HT-29 (cell line): ENCODE results near the gene CROCC. TPM values are rescaled to one million over a fixed set of nuclear protein-coding genes. Genes with fewer than 3 reads are reported as not detected.

Experiments used
- DNase-seq: peaks from one replicate; pipeline ENCODE4 v3.0.0-alpha.2; 2015; ENCODE audit warnings: low spot score
- small RNA-seq: library from RNA; depleted of rRNA; stranded (forward); fragments of <200 nt; gene quantifications from one replicate; pipeline ENCODE3, GENCODE V24; 2014
- total RNA-seq: library from RNA; depleted of rRNA; stranded (reverse); fragments of >200 nt; shearing (Covaris generic); gene quantifications from 2 replicates; pipeline ENCODE4 v1.2.3, GENCODE V29; 2014; rRNA removed

CROCC gene
- total RNA-seq, 1 experiment from 2014 or later: 13.2 TPM

DNA sequence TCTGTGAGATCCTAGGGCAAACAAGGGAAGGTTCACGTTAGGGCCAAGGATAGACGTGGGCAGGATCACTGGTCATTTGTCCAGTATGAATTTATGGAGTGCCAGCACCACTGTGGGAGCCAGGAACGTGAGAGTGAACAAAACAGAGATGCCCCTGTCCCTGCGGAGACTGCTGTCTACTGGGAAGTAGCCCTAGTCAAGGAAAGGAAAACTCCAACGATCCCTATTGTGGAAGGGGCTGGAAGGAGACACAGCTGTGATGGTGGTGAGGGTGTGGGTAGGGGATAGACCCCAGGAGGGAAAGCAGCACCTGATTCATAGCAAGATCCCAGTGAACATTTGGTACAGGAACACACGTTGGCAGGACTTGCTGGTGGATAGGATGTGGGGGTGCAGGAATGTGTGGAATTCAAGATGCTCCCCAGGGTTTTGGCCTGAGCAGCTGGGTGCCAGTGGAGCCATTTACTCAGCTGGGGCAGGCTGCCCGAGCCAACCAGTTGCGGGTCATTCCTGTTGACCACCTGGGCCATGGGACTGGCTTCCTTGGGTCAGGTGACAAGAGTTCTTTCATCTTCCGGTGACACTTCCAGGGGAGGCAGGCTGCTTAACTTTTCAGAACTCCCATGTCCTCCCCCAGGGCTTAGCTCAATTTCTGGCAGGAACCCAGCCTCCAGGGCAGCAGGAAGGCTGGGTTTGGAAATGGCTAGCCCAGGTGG is 91.2 kb downstream of the CROCC start:
- no peak for DNase-seq

DNA sequence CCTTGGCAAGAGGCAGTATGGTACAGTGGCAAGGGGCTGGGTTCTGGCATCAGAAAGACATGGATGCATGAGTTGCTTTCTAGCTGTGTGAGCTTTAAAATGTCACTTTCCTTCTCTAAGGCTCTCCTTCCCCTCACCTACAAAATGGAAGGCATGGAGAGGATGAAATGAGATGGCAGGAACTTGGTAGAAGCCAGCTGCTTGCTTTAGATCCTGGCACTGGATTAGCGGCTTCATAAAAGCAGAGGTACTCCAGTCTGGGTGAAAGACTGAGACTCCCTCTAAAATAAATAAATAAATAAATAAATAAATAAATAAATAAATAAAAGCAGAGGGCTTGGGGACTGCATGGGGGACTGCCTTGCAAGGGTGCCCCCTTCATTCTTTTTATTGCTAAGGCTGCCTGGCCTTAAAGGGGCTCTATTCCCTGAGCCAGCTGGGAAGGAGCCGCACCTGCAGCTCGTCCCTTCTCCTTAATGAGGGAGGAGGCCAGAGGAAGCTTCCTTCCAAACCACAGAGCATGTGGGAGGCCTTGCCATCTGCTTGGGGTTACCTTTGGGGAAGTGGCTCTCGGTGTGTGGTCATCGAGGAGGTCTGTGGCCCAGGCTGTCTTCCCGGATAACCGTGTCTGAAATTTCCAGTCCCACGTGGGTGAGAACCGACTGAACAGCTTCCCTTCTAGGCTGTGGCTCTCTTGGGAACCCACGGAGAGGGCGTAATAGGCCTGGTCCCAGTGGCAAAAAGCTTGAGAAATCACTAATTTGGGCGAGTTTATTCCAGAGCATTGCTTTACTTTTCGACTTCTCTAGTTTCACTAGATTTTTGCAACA is 92.0 kb downstream of the CROCC start:
- no peak for DNase-seq

DNA sequence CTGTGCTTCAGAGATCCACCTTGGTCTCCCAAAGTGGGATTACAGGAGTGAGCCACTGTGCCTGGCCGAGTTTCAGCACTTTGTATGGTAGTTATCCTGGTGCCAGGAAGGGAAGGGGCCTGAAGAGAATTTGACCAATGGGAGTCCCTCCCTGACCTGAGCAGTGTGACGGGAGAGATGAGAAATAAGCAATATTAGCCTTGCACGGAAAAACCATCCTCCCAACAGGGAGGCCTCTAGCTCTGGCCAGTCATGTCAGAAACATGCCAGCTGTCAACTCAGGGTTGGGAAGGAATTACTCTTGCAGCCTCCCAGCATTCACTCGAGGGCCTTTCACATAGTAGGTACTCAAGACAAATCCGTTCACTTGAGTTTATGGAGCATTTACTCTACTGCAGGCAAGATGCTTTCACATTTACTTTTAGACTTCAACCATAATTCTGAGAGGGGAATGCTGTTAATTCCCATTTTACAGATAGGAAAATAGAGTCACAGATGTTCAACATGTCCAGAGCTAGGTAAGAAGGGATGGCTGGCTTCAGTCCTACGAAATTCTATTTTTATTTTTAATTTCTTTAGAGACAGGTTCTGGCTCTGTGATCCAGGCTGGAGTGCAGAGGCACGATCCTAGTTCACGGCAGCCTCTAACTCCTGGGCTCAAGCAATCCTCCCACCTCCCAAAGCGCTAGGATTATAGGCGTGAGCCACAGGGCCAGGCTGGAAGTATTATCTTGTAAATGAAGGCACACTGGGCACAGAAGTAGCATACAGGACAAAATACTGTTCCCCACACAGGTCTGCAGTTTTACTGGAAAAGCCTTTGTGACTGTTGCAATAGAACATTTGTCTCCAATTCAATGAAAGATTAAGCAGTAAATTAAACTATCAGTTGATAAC is 93.2 kb downstream of the CROCC start:
- DNase-seq: no peak

DNA sequence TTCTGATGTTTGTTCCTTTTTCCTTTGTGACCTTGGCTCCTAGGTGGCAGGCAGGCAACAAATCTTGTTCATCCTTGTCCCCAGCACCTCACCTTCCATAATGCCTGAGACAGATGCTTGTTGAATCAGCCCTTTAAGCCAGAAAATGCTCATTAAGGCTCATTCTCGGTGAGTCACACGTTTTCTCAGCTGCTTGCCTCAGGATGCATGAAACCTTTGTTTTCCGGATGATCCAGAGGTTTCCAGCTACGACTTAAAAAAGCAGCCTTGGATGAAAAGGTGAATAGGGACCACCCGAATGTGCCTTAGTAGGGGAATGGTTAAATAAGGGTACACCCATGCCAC is 94.6 kb downstream of the CROCC start:
- DNase-seq: no peak

DNA sequence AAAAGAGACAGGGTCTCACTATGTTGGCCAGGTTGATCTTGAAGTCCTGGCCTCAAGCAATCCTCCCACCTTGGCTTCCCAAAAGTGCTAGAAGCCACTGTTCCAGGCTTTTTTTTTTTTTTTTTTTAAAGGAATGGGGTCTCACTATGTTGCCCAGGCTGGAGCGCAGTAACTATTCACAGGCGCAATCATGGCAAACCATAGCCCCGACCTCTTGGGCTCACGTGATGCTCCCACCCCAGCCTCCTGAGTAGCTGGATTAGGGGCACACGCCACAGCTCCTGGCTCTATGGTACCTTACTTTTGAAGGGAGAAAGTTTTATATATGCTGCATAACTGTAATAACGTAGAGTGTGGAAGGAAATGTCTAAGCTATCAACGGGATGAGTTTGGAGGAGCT is 95.7 kb downstream of the CROCC start:
- no peak for DNase-seq

DNA sequence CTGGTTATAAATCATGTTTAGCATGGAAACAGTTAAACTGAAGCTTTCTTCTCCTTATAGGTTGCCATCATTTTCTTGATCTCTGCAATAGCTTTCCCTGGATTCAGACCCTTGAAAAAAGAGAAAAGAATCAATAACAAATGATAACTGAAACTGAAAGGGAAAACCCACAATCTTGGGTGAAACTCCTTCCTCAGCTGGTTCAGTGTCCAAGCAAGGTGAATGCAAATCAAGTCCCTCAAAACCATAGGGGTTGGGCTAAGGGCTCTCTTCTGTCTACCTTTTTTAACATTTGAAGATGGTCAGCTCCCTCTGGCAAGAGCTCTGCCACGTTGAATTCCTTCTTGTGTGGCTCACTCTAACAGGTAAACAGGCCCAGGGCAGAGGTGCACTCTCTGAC is 97.1 kb downstream of the CROCC start:
- no peak for DNase-seq

DNA sequence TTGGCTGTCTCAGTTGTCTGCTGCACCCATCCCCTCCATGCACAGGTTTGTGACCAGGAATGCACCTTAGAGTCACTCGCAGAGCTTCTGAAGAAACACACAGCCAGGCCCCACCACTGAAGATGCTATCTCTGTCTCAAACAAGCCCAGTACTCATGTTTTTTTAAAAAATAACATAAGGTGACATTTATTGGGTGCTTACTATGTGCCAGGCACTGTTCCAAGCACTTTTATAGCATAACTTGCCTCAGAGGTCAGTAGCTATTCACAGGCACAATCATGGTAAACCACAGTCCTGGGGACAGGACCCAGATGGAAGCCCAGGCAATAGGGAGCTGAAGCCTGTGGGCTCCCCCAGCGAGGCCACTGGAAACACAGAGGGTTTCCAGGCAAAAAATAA is 98.8 kb downstream of the CROCC start:
- DNase-seq: no peak

DNA sequence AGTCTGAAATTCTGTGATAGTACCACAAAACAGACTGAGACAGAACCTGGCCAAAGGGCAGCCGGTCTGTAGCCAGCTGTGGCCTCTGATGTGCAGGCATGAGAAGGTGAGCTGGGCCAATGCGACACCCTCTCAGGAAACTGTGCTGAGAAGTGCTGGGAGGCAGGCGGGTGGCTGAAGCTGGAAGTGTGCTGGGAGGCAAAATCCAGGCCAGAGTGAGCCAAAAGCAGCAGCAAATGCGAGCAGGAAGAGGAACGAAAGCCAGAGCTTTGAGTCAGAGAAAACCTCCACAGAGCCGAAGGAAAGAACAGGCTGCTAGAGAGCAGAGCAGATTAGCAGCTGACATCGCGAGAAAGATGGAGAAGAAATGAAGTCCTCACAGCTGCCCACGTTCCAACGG is 100.2 kb downstream of the CROCC start:
- no peak for DNase-seq

Small RNA genes lying within 50 kb of the gene (small RNA-seq; reads per million reads assigned to genes)
- not detected for gene RNU1-2
- gene RNU1-5P: not detected

Other genes with a start within 250 kb of the CROCC start
- gene RNU1-4, start 181.4 kb upstream of the CROCC start, total RNA-seq: under 0.01 TPM in 2 replicates
- under 0.01 TPM in 2 replicates for gene RNU1-2, start 26.0 kb upstream of the CROCC start, total RNA-seq
- gene MFAP2, start 58.7 kb downstream of the CROCC start, total RNA-seq: 0.08 and 0.33 TPM in 2 replicates
- 82.3 and 114 TPM in 2 replicates for gene ATP13A2, start 90.0 kb downstream of the CROCC start, total RNA-seq
- 145 and 157 TPM in 2 replicates for gene SDHB, start 132.1 kb downstream of the CROCC start, total RNA-seq
- gene PADI2, start 197.5 kb downstream of the CROCC start, total RNA-seq: 3.4 and 3.8 TPM in 2 replicates